ENCODE results near the gene REEP1. TPM values are rescaled to one million over a fixed set of nuclear protein-coding genes. Genes with fewer than 3 reads are reported as not detected.
A peak's percentile ranks its signal among the peaks of the same experiment; 100 is the strongest.

The REEP1 gene
- total and polyA plus RNA-seq, 7 donors: 0.23 to 98.0 (median 44.9) TPM

DNA sequence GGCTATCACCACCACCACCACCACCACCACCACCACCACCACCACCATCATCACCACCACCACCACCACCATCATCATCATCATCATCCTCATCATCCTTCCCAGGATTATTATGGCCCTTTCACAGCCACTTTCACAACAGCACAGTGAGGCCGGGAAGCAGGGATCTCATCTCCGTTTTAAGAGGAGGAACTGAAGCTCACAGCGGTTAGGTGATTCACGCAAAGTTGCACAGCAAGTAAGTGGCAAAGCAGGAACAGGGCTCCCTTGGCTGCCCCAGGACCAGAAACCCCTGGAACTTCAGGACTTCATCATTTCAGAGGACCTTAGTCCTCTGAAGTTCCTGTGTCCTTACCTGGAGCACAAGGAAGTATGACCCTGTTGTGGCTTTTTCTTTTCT, 111.4 kb downstream of the REEP1 start:
- Histone ChIP-seq H3K36me3 (peaks cover 0 to 5% (median 0%) of the 10 kb centered on the region in 4 donors), H3K9me3 (no peaks in the 10 kb centered on the region), H3K4me1 (peaks cover 0 to 51% (median 48%) of the 10 kb centered on the region in 4 donors), H3K27ac (peak overlapping the region; percentile 84 to 96 (median 92)), H3K27me3 (no peaks in the 10 kb centered on the region), H3K4me3 (no peak overlapping the region)
- WGBS, 2 donors: 73 to 90% methylated on average over 4 of the region's 4 CpGs
- no peak for DNase-seq
- no peak for TF ChIP-seq POLR2A (IDR thresholded peaks at IDR 0.05)
- no peak for TF ChIP-seq CTCF (IDR thresholded peaks at IDR 0.05)
- no peak for TF ChIP-seq POLR2AphosphoS5 (IDR thresholded peaks at IDR 0.05)
- TF ChIP-seq EP300 (IDR thresholded peaks at IDR 0.05): no peak
- intact Hi-C loops (cut with DNase I): loop anchor here (10.0 kb wide), 1 partner anchor 109 kb away; the partner anchor contains the start of gene REEP1

DNA sequence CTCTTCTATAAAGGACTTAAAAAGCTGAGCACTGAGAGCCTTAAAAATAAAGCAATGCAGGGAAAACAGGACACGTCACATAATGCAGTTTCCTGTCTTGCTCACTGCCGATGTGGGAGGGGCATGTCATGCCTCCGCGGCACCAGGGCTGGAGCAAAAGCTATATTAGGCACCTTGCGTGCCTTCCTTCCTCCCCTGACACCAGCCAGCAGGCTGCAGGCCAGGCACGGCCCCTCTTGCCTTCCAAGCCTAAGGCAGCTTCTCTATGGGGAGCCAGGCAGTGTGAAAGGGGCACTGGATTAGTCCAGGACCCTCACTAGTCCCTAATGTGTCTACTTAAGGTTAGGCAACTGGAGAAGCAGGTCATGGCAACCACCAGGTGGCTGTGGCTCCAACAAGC, 111.8 kb downstream of the REEP1 start:
- Histone ChIP-seq H3K27me3 (no peaks in the 10 kb centered on the region), H3K4me3 (no peak overlapping the region), H3K4me1 (peaks cover 0 to 55% (median 50%) of the 10 kb centered on the region in 4 donors), H3K27ac (peak overlapping the region; percentile 84 to 96 (median 92)), H3K36me3 (peaks cover 0 to 2% (median 0%) of the 10 kb centered on the region in 4 donors), H3K9me3 (no peaks in the 10 kb centered on the region)
- TF ChIP-seq POLR2A (IDR thresholded peaks at IDR 0.05) (no peak), EP300 (IDR thresholded peaks at IDR 0.05) (peak in 1 of 4 donors; percentile 80), CTCF (IDR thresholded peaks at IDR 0.05) (no peak), POLR2AphosphoS5 (IDR thresholded peaks at IDR 0.05) (peak; percentile 50 to 82 (median 63))
- intact Hi-C loops (cut with DNase I): loop anchor here (10.0 kb wide), 1 partner anchor 109 kb away; the partner anchor contains the start of gene REEP1
- DNase-seq: peak; percentile 92
- 37 to 85% methylated on average over 6 of the region's 6 CpGs for WGBS, 2 donors

DNA sequence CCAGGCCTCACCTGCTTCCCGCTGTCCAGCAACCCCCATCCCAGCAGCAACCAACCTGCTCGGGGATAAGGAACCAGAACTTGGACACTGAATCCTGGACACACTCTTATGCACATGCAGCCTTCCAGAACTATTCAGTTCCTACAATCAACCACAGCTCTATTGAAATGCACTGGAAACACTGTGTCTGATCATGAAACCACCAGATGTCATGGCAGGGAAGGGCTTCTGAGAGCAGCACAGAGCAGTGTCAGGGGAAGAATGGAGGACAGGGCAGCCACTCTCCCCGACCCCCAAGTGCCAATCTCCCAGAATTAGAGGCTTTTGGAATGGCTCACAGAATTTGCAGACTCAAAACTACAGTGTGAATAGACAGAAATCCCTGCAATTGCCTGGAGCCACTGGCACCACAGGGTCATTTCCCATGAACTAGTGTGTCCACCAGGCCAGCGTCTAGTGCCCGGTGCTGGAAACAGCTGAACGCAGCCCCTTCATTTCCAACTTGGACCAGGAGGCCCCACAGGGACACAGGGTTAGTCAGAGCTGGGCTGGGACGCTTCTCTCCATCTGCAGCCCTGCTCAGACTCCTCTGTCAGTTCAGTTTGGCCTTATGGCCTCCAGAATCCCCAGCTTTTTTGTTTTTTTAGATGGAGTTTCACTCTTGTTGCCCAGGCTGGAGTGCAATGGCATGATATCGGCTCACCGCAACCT, 112.6 kb downstream of the REEP1 start:
- Histone ChIP-seq H3K27me3 (no peaks in the 10 kb centered on the region), H3K4me3 (no peak overlapping the region), H3K9me3 (no peaks in the 10 kb centered on the region), H3K27ac (peak overlapping the region; percentile 84 to 96 (median 92)), H3K4me1 (peaks cover 0 to 55% (median 50%) of the 10 kb centered on the region in 4 donors), H3K36me3 (no peaks in the 10 kb centered on the region)
- WGBS, 2 donors: 91 to 93% methylated on average over 9 of the region's 9 CpGs
- TF ChIP-seq CTCF (IDR thresholded peaks at IDR 0.05): no peak
- TF ChIP-seq POLR2A (IDR thresholded peaks at IDR 0.05): no peak
- no peak for TF ChIP-seq EP300 (IDR thresholded peaks at IDR 0.05)
- TF ChIP-seq POLR2AphosphoS5 (IDR thresholded peaks at IDR 0.05): no peak
- DNase-seq: no peak
- intact Hi-C loops (cut with DNase I): loop anchor here (5.0 to 10.0 kb wide), 3 partner anchors 58 to 218 kb away; partner anchors contain the start of genes KDM3A and REEP1

- H3K27me3 ChIP-seq: no peaks in the 10 kb centered on the region
- peaks cover 0 to 55% (median 50%) of the 10 kb centered on the region in 4 donors for H3K4me1 ChIP-seq
- intact Hi-C loops (cut with DNase I): loop anchor here (2.0 to 10.0 kb wide), 4 partner anchors 58 to 218 kb away; partner anchors contain the start of genes KDM3A and REEP1
- 89 to 92% methylated on average over 2 of the region's 2 CpGs for WGBS, 2 donors
- DNase-seq: peak; percentile 78
- peak overlapping the region; percentile 84 to 96 (median 92) for H3K27ac ChIP-seq
- no peaks in the 10 kb centered on the region for H3K9me3 ChIP-seq
- no peak overlapping the region for H3K4me3 ChIP-seq
- no peaks in the 10 kb centered on the region for H3K36me3 ChIP-seq
- peak in 1 of 4 donors; percentile 48 for TF ChIP-seq POLR2AphosphoS5 (IDR thresholded peaks at IDR 0.05)
- peak in 2 of 4 donors; percentile 47 to 74 for TF ChIP-seq EP300 (IDR thresholded peaks at IDR 0.05)
- TF ChIP-seq POLR2A (IDR thresholded peaks at IDR 0.05): no peak
Observed at GRCh38 chr2:86223927-86224560, 113.4 kb downstream of the REEP1 start.
